Fibroblast of lung (primary cell): ENCODE data around the gene ARHGEF7. TPM values are rescaled to one million over a fixed set of nuclear protein-coding genes. Genes with fewer than 3 reads are reported as not detected.

Experiments
- DNase-seq, 2 donors: peaks; one replicate each; pipeline versions ENCODE4 v3.0.0 to v3.0.0-alpha.2; 2010; ENCODE audit warnings: low read depth in 2 of 2
- H2AFZ ChIP-seq: 2 replicates; pipeline ENCODE4 v1.5.1; 2012; ENCODE audit warnings: low read length, control low read depth, inconsistent platforms
- H3K27ac ChIP-seq: 2 replicates; pipeline ENCODE4 v1.5.1; 2011; ENCODE audit warnings: low read length, control low read depth; ENCODE audit not compliant: insufficient read depth
- H3K27me3 ChIP-seq: 2 replicates; pipeline ENCODE4 v1.5.1; 2011; ENCODE audit warnings: mild to moderate bottlenecking, low read length; ENCODE audit not compliant: control insufficient read depth, insufficient read depth
- H3K36me3 ChIP-seq: 2 replicates; pipeline ENCODE4 v1.5.1; 2011; ENCODE audit warnings: low read length; ENCODE audit not compliant: control insufficient read depth, insufficient read depth
- H3K4me1 ChIP-seq: 2 replicates; pipeline ENCODE4 v1.5.1; 2011; ENCODE audit warnings: low read length; ENCODE audit not compliant: control insufficient read depth, insufficient read depth; ENCODE audit errors: extremely low read depth
- H3K4me2 ChIP-seq: 2 replicates; pipeline ENCODE4 v1.5.1; 2011; ENCODE audit warnings: low read length, control low read depth; ENCODE audit not compliant: insufficient read depth; ENCODE audit errors: extremely low read depth
- H3K4me3 ChIP-seq, 4 experiments: fragments of 200-600 bp in 1 of 4; sonication (generic) in 1 of 4; replicated peaks in 1 of 4; 2 replicates each; pipeline ENCODE4 v1.5.1; 2011 to 2016; ENCODE audit warnings: low read length in 4 of 4, low read depth in 3 of 4, mild to moderate bottlenecking in 3 of 4, control low read depth in 2 of 4, inconsistent platforms in 1 of 4, mixed read lengths in 1 of 4; ENCODE audit not compliant: insufficient read depth in 1 of 4; ENCODE audit errors: control extremely low read depth in 1 of 4
- H3K79me2 ChIP-seq: 2 replicates; pipeline ENCODE4 v1.5.1; 2012; ENCODE audit warnings: mild to moderate bottlenecking, low read length, inconsistent platforms; ENCODE audit not compliant: control insufficient read depth, insufficient read depth
- H3K9ac ChIP-seq: 2 replicates; pipeline ENCODE4 v1.5.1; 2011; ENCODE audit warnings: mild to moderate bottlenecking, low read length, control low read depth; ENCODE audit not compliant: insufficient read depth
- H3K9me3 ChIP-seq: 2 replicates; pipeline ENCODE4 v1.5.1; 2012; ENCODE audit warnings: low read depth, low read length; ENCODE audit not compliant: control insufficient read depth, insufficient read depth
- H4K20me1 ChIP-seq: 2 replicates; pipeline ENCODE4 v1.5.1; 2011; ENCODE audit warnings: low read length; ENCODE audit not compliant: control insufficient read depth, insufficient read depth; ENCODE audit errors: extremely low read depth
- EZH2 ChIP-seq: IDR thresholded peaks from 2 replicates; pipeline ENCODE4 v1.5.1; 2012; ENCODE audit warnings: low read length, control low read depth, mild to moderate bottlenecking; ENCODE audit errors: missing control alignments
- polyA plus RNA-seq, 2 donors: library from polyadenylated mRNA; depleted of rRNA in 1 of 2; stranded (reverse) in 1 of 2; unstranded in 1 of 2; fragments of >200 nt; gene quantifications; 2 replicates each; pipeline ENCODE4 v1.2.1, GENCODE V29; 2011 to 2012; ENCODE audit warnings: missing spikeins in 1 of 2
- total RNA-seq: library from RNA; depleted of rRNA; stranded (reverse); fragments of >200 nt; gene quantifications from 2 replicates; pipeline ENCODE4 v1.2.1, GENCODE V29; 2014
- TF ChIP-seq, protein P1 (sequence below), 2 donors: IDR thresholded peaks in 1 of 2; conservative IDR thresholded peaks in 1 of 2; 1 replicate in 1 of 2; 2 replicates in 1 of 2; pipeline ENCODE4 v1.5.1; 2011 to 2012; ENCODE audit warnings: low read length in 2 of 2, control low read depth in 1 of 2, inconsistent platforms in 1 of 2, low read depth in 1 of 2, mild to moderate bottlenecking in 1 of 2

The ARHGEF7 gene
- total and polyA plus RNA-seq, 2 donors (not counting 1 experiment from before 2014, with no cell fraction given), result 29.1 to 42.8 TPM

DNA sequence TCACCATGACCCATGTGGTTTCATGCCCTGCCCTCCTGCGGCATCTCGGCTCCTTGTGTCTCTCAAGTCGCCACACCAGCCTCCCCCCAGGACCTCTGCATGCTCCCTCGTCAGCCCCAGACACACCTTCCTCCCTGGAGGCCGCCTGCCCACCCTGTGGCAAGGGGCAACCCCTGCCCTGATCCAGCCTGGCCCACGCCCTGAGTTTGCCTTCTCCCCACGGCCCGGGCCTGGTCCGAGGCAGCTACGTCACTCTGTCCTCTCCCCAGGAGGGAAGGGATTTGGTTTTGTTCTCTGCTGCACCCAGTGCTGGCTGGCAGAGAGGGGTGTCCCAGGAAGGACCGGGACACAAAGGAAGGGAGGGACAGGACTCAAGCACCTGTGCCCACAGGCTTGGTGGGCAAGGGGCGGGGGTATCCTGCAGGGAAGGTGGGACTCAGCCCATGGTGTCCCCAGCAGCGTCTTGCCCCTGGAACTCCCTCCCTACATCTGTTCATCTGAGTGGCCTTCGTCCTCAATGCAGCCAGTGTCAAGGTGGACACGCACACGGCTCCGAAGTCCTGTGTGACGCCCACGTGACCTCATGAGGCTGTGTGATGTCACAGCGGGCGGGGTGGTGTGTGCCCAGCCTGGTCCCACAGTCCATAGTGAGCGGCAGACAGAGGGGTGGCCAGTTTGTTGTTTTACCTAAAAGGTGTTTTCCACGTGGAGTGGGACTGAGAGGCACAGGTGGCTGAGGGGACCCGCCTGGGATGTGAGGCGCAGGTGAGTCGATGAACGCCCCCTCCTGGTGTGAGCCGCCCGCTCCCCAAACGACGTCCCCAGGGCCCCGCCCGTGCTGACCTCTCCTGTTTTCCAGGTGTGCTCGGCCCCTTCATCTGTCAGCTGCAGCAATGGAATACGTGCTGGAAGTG lies 205.1 kb downstream of the ARHGEF7 start, which contains the start of gene TEX29:
Gene TEX29, plus strand, starts transcription at position 645 of the 914 bp plus-strand sequence. Its CDS starts 249 bp downstream, at position 894.
- Histone ChIP-seq H3K4me2 (no peak within 1 kb of the TSS), H3K9ac (no peak within 1 kb of the TSS), H3K4me1 (peaks cover 3% of the 10 kb centered on the region), H3K4me3 (no peak within 1 kb of the TSS), H3K9me3 (no peaks in the 10 kb centered on the region), H3K79me2 (no peaks in the 10 kb centered on the region), H3K36me3 (no peaks in the 10 kb centered on the region), H2AFZ (no peak within 1 kb of the TSS), H3K27ac (no peak within 1 kb of the TSS), H4K20me1 (no peaks in the 10 kb centered on the region), H3K27me3 (no peaks in the 10 kb centered on the region)
- no peak for DNase-seq
- TF ChIP-seq, protein P1, sequence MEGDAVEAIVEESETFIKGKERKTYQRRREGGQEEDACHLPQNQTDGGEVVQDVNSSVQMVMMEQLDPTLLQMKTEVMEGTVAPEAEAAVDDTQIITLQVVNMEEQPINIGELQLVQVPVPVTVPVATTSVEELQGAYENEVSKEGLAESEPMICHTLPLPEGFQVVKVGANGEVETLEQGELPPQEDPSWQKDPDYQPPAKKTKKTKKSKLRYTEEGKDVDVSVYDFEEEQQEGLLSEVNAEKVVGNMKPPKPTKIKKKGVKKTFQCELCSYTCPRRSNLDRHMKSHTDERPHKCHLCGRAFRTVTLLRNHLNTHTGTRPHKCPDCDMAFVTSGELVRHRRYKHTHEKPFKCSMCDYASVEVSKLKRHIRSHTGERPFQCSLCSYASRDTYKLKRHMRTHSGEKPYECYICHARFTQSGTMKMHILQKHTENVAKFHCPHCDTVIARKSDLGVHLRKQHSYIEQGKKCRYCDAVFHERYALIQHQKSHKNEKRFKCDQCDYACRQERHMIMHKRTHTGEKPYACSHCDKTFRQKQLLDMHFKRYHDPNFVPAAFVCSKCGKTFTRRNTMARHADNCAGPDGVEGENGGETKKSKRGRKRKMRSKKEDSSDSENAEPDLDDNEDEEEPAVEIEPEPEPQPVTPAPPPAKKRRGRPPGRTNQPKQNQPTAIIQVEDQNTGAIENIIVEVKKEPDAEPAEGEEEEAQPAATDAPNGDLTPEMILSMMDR (conservative IDR thresholded peaks at IDR 0.05 in 1 of 2, IDR thresholded peaks at IDR 0.05 in 1 of 2; ENCODE audit: low read depth in 1 of 2, low read length in 2 of 2), result no peak
- TF ChIP-seq EZH2, result no peak

DNA sequence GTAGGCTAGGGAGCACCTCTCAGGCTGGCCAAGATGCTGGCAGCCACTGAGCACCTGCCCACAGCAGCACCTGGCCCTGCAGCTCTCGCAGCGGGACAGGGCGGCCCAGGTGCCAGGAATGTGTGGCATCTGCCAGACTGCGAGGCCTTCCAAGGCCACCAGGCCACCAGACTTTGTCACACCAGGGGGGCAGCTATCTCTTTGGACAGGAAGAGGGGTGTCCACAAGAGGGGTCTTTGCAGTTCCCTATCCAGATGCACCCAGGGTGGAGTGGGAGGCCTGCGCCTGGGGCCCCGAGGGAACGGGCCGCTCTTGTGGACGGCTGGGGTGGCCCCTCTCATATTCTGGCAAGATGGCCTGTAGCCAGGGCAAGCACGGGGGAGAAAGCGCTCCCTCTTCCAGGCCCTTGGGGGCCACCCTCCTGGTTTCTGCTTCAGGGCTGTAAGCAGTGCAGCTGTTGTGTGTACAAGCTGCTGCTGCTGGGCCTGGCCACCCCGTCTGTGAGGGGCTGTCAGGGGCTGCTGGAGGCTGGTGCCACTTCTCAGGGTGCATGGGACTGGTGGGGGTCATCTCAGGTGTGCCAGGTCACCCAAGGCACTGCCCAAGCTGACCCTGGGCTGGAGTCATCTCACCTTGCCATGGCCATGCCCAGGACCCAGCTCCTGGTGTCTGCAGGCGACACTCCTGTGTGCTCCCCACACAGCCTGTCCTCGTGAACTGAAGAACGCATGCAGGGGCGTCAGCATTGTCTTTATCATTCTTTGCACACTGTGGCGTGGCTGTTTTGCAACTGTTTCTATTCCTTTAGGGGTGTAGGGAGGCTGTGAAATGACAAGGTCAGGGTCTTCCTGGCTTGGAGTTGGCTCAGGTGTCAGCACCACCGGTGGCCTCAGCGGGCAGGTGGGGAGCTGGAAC lies 207.1 kb downstream of the ARHGEF7 start:
- TF ChIP-seq, protein P1 (conservative IDR thresholded peaks at IDR 0.05 in 1 of 2, IDR thresholded peaks at IDR 0.05 in 1 of 2; ENCODE audit: low read depth in 1 of 2, low read length in 2 of 2), result no peak
- TF ChIP-seq EZH2, result no peak
- H3K9me3 ChIP-seq, result no peaks in the 10 kb centered on the region
- no peaks in the 10 kb centered on the region for H3K36me3 ChIP-seq
- H3K4me1 ChIP-seq, result peaks cover 3% of the 10 kb centered on the region
- H4K20me1 ChIP-seq, result no peaks in the 10 kb centered on the region
- DNase-seq, result no peak
- H3K27me3 ChIP-seq, result no peaks in the 10 kb centered on the region
- no peaks in the 10 kb centered on the region for H3K79me2 ChIP-seq
- H3K4me2 ChIP-seq, result no peak overlapping the region
- H3K4me3 ChIP-seq, result no peak overlapping the region
- no peak overlapping the region for H3K27ac ChIP-seq
- no peak overlapping the region for H2AFZ ChIP-seq
- no peak overlapping the region for H3K9ac ChIP-seq

DNA sequence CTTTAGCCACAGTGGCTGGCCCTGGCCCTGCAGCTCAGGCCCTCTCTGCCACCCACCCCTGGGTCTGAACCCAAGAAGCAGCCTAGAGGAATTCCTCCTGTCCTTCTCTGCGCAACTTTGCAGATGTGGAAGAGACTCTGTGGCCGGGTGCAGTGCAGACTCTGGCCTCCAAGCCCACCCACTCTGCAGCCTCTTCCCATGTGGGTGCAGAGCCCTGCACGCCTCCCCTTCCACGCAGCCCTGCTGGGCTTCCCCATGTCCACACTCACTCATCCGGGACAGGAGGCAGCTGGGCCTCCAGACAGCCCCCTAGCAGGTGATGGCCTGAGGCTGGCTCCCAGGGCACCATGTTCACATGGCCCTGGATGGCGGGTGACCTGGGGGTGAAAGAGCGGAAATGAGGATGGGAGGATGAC lies 207.8 kb downstream of the ARHGEF7 start:
- no peak overlapping the region for H3K27ac ChIP-seq
- H3K4me3 ChIP-seq, result no peak overlapping the region
- no peaks in the 10 kb centered on the region for H3K36me3 ChIP-seq
- H2AFZ ChIP-seq, result no peak overlapping the region
- H3K9me3 ChIP-seq, result no peaks in the 10 kb centered on the region
- no peak overlapping the region for H3K4me2 ChIP-seq
- peaks cover 3% of the 10 kb centered on the region for H3K4me1 ChIP-seq
- H3K9ac ChIP-seq, result no peak overlapping the region
- no peak for TF ChIP-seq EZH2
- TF ChIP-seq, protein P1 (conservative IDR thresholded peaks at IDR 0.05 in 1 of 2, IDR thresholded peaks at IDR 0.05 in 1 of 2; ENCODE audit: low read depth in 1 of 2, low read length in 2 of 2), result no peak
- no peak for DNase-seq
- H3K27me3 ChIP-seq, result no peaks in the 10 kb centered on the region
- H4K20me1 ChIP-seq, result no peaks in the 10 kb centered on the region
- H3K79me2 ChIP-seq, result no peaks in the 10 kb centered on the region
